RWPE1 (cell line): Measurements from ENCODE around the gene GPR85.
A peak's percentile ranks its signal among the peaks of the same experiment; 100 is the strongest.
"Not testable (repeated sequence)": the region's sequence is repeated elsewhere in the genome, so short reads cannot be mapped to it uniquely, and the experiment has no call there.

Experiments used
- CTCF ChIA-PET: fragments of 350-600 bp; sonication (Branson Sonifier 250); formaldehyde crosslinking; extraction: SDS; loops from one replicate; lab custom pipeline; 2021; lab: Yijun Ruan, JAX
- POLR2A ChIA-PET: fragments of 400-600 bp; formaldehyde crosslinking; extraction: SDS; loops from one replicate; lab custom pipeline; 2020; ENCODE audit warnings: antibody characterized with exemption; ENCODE audit not compliant: low non-redundant PET; lab: Yijun Ruan, JAX
- DNase-seq: peaks from one replicate; pipeline ENCODE4 v3.0.0; 2012; ENCODE audit warnings: low spot score
- H3K27ac ChIP-seq: fragments of 450-650 bp; 2 replicates; pipeline ENCODE4 v1.5.1; 2017
- CTCF ChIP-seq: fragments of 450-650 bp; conservative IDR thresholded peaks from 2 replicates; pipeline ENCODE4 v1.5.1; 2017; ENCODE audit warnings: low read depth, mild to moderate bottlenecking

GPR85 gene

GRCh38 chr7:113119429-113119828, 32.8 kb upstream of the GPR85 start:
- TF ChIP-seq CTCF = no peak
- H3K27ac ChIP-seq = no peak overlapping the region
- no peak for DNase-seq
- ChIA-PET POLR2A (no interaction called here), CTCF (interaction anchor here (0.6 kb wide), 1 partner anchor 597 kb away, joined by 4 read pairs; no protein-coding TSS in a partner anchor)

- peak; percentile 85 for DNase-seq
- no peak for TF ChIP-seq CTCF
- ChIA-PET CTCF (interaction anchor here (0.6 kb wide), 1 partner anchor 17 kb away, joined by 4 read pairs; no protein-coding TSS in a partner anchor), POLR2A (interaction anchor here (0.6 kb wide), 1 partner anchor 551 kb away, joined by 9 read pairs; no protein-coding TSS in a partner anchor)
- H3K27ac ChIP-seq = no peak within 1 kb of the TSS
Measured at GRCh38 chr7:113118074-113118959, 31.7 kb upstream of the GPR85 start, which contains the start of gene SMIM30. TSS of gene SMIM30 (minus strand) at chr7:113118554. CDS start at chr7:113117578, 976 bp downstream.

- DNase-seq, CTCF ChIA-PET, H3K27ac ChIP-seq: not testable (repeated sequence)
- POLR2A ChIA-PET = interaction anchor here (0.6 kb wide), 1 partner anchor 550 kb away, joined by 9 read pairs; no protein-coding TSS in a partner anchor
Measured at GRCh38 chr7:113117374-113117774, 30.7 kb upstream of the GPR85 start.

GRCh38 chr7:113113912-113114311, 27.3 kb upstream of the GPR85 start:
- ChIA-PET POLR2A (no interaction called here), CTCF (no interaction called here)
- no peak for DNase-seq
- H3K27ac ChIP-seq = no peak overlapping the region
- no peak for TF ChIP-seq CTCF

- ChIA-PET CTCF (no interaction called here), POLR2A (no interaction called here)
- no peak for TF ChIP-seq CTCF
Measured at GRCh38 chr7:113109718-113110117, 23.1 kb upstream of the GPR85 start.

GRCh38 chr7:113100121-113100603, 13.5 kb upstream of the GPR85 start:
- no peak for TF ChIP-seq CTCF
- ChIA-PET CTCF (interaction anchor here (1.0 kb wide), 1 partner anchor 28 kb away, joined by 3 read pairs; no protein-coding TSS in a partner anchor), POLR2A (no interaction called here)
- H3K27ac ChIP-seq = no peak overlapping the region
- DNase-seq = no peak

More at GRCh38 chr7:113109718-113110117, 23.1 kb upstream of the GPR85 start:
- no peak overlapping the region for H3K27ac ChIP-seq
- no peak for DNase-seq
